ENCODE data around the gene NEK5.
"Not testable (repeated sequence)": the region's sequence is repeated elsewhere in the genome, so short reads cannot be mapped to it uniquely, and the experiment has no call there.

NEK5 gene

GRCh38 chr13:52164989-52165388, 36.1 kb upstream of the NEK5 start:
- TF ChIP-seq CTCF (conservative IDR thresholded peaks at IDR 0.05; ENCODE audit: control insufficient read depth, insufficient read depth, low read depth, low read length), result no peak
- no peak overlapping the region for H3K4me3 ChIP-seq (ENCODE audit: control insufficient read depth, low read depth, low read length)
- no peak for DNase-seq (ENCODE audit: low read depth)

GRCh38 chr13:52163878-52164277, 35.0 kb upstream of the NEK5 start:
- DNase-seq (ENCODE audit: low read depth); H3K4me3 ChIP-seq (ENCODE audit: control insufficient read depth, low read depth, low read length): not testable (repeated sequence)

GRCh38 chr13:52162279-52163101, 33.6 kb upstream of the NEK5 start:
- H3K4me3 ChIP-seq (ENCODE audit: control insufficient read depth, low read depth, low read length), result no peak overlapping the region
- no peak for TF ChIP-seq CTCF (conservative IDR thresholded peaks at IDR 0.05; ENCODE audit: control insufficient read depth, insufficient read depth, low read depth, low read length)

GRCh38 chr13:52161181-52161646, 32.3 kb upstream of the NEK5 start:
- TF ChIP-seq CTCF (conservative IDR thresholded peaks at IDR 0.05; ENCODE audit: control insufficient read depth, insufficient read depth, low read depth, low read length), result no peak
- no peak for DNase-seq (ENCODE audit: low read depth)
- no peak overlapping the region for H3K4me3 ChIP-seq (ENCODE audit: control insufficient read depth, low read depth, low read length)

More at GRCh38 chr13:52162279-52163101, 33.6 kb upstream of the NEK5 start:
- peak; percentile 45 for DNase-seq (ENCODE audit: low read depth)

GRCh38 chr13:52160506-52160905, 31.6 kb upstream of the NEK5 start:
- H3K4me3 ChIP-seq (ENCODE audit: control insufficient read depth, low read depth, low read length), result no peak overlapping the region
- no peak for DNase-seq (ENCODE audit: low read depth)
- no peak for TF ChIP-seq CTCF (conservative IDR thresholded peaks at IDR 0.05; ENCODE audit: control insufficient read depth, insufficient read depth, low read depth, low read length)

- TF ChIP-seq CTCF (conservative IDR thresholded peaks at IDR 0.05; ENCODE audit: control insufficient read depth, insufficient read depth, low read depth, low read length), result no peak
- no peak for DNase-seq (ENCODE audit: low read depth)
- no peak overlapping the region for H3K4me3 ChIP-seq (ENCODE audit: control insufficient read depth, low read depth, low read length)
Measured at GRCh38 chr13:52160053-52160452, 31.2 kb upstream of the NEK5 start.

GRCh38 chr13:52159159-52159982, 30.5 kb upstream of the NEK5 start, which contains the start of gene NEK3:
Gene NEK3, minus strand, starts transcription at chr13:52159597. Its CDS starts 3,406 bp downstream, at chr13:52156191.
- peak within 1 kb of the TSS; percentile 72 for H3K4me3 ChIP-seq (ENCODE audit: control insufficient read depth, low read depth, low read length)
- no peak for TF ChIP-seq CTCF (conservative IDR thresholded peaks at IDR 0.05; ENCODE audit: control insufficient read depth, insufficient read depth, low read depth, low read length)
- peak; percentile 67 for DNase-seq (ENCODE audit: low read depth)
